Muscle of arm (tissue), 12 donors: ENCODE measurements around the gene ZNF768. TPM values are rescaled to one million over a fixed set of nuclear protein-coding genes. Genes with fewer than 3 reads are reported as not detected.
"Not testable (repeated sequence)": the region's sequence is repeated elsewhere in the genome, so short reads cannot be mapped to it uniquely, and the experiment has no call there.

Experiments used
- DNase-seq: peaks from one replicate; pipeline ENCODE4 v3.0.0-alpha.2; 2013
- polyA plus RNA-seq, 12 donors: library from polyadenylated mRNA; unstranded; fragments of 120-200 nt; gene quantifications; one replicate each; pipeline ENCODE4 v1.2.1, GENCODE V29; 2013; ENCODE audit not compliant: insufficient read length in 12 of 12

Gene ZNF768
- polyA plus RNA-seq, 12 donors: 19.9 to 32.9 (median 25.7) TPM; not detected in 1

DNA sequence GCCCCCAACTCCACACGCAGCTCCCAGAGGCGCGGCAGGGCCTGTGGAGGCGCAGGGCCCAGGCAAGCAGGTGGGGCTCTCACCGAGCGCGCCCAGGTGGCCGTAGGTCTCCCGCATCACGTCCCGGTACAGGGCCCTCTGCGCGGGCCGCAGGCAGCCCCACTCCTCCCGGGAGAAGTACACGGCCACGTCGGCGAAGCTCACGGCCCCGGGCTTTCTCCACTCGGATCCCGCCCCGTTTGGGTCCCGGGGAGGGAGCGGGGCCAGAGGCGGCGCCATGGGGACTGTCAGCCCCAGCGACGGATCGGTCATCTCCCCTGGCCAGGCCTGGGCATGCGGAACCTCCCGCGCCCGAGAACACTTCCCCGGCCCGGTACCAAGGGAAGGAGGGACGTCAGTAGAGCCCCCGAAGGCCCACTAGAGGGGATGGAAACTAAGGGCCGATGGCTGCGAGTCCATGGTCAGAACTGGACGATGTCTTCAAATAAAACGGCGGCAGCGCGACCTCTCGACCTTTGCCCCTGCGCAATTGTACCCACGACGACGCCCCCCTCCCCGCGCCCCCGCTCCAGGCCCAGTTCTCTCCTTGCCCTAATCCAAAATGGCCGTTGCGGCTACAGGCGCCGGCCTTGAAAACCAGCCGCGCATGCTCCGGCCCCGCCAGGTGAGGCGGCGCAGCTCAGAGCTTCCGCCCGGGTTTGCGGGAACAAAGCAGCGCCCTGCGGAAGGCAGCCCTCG is 8.2 kb upstream of the ZNF768 start, which contains the start of gene ZNF747:
Gene ZNF747, minus strand, starts transcription at position 491 of the 738 bp plus-strand sequence. Its CDS starts 179 bp downstream, at position 312.
- peak; percentile 93 for DNase-seq

DNA sequence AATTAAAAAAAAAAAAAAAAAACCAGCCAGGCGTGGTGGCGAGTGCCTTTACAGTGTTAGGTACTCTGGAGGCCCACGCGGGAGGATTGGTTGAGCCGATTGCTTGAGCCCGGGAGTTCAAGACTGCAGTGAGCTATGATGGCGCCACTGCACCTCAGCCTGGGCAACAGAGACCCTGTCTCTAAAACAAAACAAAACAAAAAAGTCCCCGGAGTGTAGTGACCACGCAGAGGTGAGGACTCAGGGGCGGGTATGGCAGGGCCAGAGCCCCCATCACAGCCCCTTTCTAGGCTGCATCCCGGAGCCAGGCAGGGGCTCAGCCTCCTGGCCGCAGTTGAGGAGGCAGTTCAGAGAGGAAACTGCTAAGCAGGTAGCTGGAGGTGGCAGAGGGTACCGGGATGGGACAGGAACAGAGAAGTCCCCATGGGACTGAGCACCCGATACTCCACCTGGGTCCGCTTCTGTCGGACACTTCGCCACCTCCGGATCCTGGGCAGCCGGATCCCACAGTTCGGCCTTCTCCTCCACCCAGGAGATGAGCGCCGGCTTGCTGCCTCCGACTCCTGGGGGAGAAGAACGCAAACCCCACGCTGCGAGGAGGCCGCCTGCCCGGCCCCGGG is 7.5 kb upstream of the ZNF768 start:
- DNase-seq: no peak

DNA sequence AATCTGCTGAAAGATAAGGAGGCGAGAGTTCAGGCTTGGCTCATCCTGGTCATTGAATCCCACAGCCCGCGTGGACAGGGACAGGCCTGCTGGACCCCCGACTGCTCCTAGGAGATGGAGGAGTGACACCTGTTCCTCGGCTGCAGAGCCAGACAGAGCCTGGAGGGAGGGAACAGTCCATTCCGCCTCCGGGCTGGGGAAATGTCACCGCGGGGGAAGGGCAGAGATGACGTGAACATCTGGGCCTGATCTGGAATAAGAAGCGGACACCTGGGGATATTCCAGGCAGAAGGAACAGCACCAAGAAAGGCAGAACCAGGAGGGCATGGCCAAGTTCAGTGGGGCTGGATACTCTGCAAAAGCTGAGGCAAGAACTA is 6.8 kb upstream of the ZNF768 start:
- DNase-seq: no peak

DNA sequence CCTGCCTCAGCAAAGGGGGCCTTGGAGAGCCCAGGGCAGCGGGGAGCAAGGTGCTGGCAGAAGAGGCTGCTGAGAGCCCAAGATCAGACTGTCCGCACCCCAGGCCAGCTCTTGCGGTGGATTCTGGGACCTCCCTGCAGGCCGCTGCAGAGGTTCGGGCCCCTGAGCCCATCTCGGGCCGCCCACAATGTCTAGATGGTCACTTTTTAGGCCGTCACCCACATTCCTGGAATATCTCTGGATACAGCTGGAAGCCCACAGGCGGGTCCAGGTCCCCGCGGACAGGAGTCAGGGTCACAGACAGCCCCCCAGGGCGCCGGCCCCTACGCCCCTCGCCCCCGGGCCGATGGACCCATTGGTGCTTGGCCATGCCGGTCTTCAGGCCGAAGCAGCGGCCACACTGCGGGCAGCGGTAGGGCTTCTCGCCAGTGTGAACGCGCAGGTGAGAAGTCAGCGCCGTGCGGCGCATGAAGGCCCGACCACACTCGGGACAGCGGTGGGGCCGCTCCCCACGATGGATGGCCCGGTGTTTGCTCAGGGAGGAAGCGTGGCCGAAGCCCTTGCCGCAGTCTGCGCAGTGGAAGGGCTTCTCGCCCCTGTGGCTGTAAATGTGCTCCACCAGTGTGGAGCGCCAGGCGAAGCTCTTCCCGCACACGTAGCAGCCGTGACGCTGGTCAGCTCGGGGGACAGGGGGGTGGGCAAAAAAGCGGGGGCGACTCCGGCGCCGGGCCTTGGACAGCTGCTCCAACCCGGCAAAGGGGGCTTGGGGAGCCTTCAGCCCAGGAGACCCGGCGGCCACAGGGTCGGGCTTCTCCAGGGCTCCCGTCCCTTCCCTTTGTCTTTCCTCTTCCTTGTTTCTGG is 6.1 kb upstream of the ZNF768 start:
- no peak for DNase-seq

DNA sequence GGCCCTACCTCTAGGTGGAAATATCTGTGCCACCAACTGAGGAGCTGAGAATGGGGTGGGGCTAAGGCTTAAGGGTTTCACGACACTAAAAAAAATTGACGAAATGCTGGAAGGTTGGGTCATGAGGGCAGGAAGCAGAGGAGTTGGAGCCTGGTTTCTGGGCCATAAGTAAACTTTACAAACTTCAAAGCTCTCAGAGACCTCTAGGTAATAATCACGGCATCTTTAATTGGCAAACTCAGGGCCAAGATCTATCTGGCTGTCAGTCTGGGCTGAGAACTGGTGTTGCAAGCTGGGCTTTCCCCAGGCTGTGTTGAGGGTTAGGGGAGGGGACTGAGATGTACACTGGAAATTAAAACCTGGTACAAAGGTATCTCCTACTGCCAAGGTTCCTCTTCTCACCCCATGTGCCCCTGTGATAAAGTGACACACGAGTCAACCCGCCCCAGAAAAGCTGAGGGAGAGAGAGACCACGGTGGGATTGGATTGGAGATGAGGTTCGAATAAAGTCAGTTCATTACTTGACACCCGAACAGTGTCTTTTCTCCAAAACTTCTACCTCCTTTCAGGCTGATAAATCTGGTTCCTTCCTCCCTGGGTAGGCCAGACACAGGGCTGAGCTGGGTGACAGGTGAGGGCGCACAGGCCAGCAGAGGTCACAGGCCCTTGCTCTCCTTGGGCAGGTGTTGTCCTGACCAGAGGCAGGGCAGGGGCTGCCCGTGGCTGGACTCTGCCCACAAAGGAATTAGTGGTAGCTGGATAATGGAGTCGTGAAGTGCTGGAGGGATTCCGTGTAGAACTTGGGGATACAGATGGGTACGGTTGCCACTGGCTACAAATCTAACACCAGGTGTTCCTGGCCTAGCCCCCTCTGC is 4.0 kb upstream of the ZNF768 start:
- no peak for DNase-seq

DNA sequence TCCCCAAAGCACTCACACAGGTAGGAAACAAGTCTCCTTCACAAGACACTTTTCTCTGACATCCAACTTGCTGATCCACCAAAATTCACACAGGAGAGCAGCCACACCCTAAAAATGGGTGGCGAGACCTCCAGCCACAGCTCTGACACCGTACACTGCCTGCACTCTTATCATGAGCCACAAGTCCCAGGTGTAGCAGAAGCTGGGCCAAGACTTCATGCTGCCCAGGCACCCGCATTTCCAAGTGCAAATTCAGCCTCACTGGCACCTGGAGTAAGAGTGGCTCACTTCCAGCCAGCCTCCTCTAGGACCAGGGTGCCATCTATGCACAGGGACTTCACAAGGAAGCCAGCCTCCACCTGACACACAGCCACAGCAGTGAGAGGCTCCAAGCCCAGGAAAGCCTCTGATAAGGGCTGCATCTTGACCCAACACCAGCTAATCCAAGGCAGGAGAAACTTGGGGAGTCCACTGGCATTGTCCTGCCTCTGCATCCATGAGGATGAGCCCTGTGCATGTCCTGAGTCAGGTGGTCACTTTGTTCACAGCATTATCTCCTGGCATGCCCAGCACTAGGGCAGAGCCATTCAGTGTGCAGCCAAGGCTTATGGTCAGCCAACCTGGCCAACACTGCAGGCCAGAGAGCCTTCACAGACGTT is 2.6 kb upstream of the ZNF768 start:
- no peak for DNase-seq

DNA sequence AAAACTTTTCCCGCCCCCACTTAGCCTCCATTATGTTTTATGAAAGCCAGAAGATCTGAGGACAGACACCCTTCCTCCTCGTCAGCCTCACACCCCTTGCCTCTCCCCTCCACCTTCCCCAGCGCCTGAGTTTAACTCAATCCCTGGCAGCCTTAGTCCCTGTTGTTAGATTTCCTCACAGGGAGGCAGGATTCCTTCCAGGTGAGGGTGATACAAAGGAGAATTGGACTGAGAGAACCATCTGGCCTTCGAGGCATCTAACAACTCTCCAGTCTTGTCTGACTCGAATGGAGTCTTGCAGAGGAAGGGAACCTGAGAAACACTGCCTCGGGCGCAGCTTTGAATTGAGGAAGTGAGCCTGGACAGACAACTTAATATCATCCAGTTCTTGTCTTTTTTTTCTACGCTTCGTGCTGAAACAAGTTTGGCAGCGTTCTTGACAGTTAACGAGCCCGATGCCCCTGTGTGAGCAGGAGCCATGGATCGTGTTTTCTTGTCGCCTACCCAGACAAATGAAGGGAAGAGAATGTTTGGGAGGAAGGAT is 1.3 kb upstream of the ZNF768 start:
- no peak for DNase-seq

DNA sequence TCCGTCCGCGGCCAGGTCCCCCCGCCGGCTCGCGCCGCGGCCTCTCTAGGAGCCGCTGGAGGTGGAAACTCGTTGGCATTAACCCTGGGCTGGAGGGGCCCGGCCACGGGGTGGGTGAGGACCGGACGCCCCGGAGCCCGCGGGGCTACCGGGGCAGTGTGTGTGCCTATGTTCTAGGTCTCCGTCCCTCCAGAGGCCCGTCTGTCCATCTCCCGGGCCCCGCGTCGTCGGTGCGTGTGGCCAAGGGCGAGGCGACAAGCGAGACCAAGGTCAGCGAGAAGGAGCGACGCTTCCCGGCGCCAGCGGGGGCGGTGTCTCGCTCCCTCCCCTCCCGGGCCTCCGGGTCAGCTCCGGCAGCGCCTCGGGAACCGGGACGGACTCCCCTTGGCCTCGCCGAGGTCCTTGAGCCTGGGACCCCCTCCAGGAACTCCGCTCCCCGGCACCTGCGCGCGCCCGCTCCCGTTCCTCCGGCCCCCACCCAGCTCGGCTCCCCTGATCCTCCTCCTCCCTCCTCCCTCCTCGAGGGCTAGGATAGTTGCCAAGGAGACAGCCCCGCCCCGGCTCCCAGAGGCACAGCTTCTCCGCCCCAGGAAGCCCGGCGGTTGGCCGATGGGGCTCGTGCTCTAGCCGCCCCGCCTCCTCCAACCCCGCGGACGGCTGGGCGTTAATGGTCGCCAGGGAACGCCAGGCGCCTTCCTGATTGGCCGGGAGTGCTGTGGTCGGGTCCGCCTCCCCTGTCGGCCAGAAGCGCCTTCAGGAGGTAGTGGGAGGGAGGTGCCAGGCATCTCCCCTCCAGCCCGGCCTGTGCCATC is 663 bp upstream of the ZNF768 start:
- peak; percentile 98 for DNase-seq

DNA sequence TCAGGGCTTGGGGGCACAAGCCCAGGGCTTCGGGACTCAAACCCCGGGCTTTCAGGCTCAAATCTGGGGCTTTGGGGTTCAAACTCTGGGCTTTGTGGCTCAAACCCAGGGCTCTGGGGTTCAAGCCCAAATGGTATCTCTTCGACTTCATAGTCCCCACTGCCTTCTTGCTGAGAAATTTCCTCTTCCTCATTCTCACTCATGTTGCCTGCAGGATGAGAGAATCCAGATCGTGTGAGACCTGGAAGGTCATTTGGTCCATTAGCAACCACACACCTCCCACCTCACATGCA is 576 bp downstream of the ZNF768 start:
- DNase-seq: no peak

DNA sequence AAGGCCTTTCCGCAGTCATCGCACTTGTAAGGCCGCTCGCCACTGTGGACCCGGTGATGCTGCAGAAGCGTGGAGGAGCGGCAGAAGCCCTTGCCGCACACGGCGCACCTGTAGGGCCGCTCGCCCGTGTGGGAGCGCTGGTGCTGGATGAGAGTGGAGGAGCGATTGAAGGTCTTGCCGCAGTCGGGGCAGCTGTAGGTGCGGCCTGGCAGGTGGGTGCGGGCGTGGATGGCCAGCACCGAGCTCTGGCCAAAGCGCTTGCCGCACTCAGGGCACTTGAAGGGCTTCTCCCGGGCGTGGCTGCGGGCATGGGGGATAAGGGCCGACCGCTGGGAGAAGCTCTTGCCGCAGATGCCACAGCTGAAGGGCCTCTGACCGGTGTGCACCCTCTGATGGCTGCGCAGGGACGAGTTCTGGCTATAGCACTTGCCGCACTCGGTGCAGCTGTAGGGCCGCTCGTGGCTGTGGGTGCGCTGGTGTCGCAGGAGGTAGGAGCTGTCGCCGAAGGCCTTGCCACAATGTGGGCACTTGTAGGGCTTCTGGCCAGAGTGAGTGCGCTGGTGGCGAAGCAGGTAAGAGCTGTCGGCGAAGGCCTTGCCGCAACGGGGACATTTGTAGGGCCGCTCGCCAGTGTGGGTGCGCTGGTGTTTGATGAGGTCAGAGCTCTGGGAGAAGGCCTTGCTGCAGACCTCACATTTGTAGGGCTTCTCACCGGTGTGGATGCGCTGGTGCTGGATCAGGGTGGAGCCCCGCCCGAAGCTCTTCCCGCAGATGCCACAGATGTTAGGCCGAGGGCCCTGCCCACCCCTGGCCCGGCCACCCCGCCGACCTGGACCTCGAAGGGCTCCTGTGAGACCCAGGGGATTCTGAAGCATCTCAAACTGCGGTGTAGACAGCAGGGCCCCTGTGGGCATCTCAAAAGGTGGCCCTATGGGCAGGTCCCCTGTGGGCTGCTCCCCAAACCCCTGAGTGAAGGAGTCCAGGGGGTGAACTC is 1.5 kb downstream of the ZNF768 start:
- no peak for DNase-seq

DNA sequence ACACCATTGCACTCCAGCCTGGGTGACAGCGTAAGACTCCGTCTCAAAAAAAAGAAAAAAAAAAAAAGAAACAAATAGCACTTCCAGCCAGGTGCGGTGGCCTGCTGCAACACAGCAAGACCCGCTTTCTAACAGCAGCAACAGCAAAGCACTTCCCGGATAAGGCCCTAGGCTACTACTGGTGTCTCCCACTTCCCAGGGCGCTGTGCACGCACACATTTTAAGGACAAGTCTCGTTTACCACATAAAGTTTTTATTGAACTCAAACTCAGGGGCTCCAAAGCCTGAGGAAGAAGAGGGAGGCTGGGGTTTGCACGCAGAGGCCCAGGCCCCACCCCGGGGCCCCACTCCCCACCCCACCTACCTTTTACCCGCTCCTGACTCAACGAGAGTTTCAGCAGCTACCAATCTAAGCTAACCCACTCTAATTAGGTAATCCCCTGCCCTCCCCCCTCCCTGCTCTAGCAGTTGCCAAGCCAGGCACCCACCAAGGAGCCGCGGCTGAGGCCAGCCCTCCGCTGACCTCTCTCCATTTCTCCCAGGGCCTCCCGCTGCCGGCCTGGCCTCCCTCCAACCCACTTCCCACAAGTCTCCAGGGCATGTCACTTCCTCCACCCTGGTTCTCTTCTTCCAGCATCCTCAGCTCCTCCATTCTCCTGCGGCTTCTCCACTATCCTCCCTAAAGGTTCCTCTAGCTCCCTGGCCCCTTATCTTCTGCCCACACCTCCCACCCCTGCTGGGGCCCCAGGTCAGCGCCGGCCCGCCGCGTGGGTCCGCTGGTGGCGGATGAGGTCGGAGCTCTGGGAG is 2.4 kb downstream of the ZNF768 start:
- DNase-seq: no peak

DNA sequence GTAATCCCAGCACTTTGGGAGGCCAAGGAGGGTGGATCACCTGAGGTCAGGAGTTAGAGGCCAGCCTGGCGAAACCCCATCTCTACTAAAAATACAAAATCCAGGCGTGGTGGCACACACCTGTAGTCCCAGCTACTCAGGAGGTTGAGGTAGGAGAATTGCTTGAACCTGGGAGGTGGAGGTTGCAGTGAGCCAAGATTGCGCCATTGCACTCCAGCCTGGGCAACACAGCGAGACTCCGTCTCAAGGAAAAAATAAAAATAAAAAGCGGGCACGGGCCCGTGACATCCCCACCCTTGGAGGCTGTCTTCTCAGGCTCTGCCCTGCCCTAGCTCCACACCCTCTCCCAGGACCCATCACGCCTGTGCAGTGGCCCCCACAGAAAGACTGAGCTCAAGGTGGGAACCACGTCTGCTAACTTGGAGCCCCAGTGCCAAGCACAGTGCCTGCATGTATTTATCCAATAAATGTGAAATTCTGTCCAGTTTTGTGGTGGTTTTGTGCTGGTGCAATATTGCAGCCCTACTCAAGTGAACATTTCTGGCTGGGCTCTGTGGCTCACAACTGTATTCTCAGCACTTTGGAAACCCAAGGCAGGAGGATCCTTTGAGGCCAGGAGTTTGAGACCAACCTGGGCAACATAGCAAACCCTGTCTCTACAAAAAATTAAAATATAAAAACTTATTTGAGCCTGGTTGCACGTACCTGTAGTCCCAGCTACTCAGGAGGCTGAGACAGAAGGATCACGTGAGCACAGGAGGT is 3.5 kb downstream of the ZNF768 start:
- not testable (repeated sequence) for DNase-seq

DNA sequence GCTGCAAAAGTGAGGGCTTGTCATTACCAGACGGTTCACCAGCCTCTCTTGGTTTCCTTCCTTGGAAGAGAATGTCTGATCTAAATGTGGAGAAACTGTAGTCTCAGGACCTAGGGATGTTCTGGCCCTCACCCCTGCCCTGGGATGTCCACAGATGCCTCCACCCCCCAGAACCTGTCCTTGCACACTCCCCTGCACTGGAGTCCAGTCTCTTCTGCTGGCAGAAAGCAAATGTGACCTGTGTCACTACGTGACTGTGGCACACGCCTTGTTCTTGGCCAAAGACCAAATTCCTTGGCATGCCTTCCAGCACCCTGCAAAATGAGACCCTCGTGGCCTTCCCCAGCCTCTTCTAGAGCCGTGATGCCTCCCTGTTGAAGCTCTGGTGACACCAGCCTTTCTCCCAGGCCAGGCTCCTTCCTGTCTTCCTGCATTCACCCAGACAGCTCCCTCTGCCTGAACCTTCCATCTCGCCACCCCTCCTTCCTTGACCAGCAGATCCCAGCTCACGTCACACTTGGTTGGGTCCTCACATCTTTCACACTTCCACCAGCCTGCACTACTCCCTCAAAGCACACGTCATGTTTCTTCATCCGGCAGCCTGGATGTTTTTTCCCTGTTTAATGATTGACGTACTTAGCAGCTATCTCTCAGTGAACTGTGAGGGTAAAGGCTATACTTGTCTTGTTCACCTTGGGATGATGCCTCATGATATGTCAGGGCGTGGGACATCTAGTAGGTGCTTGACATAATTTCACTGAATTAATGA is 4.3 kb downstream of the ZNF768 start:
- no peak for DNase-seq

DNA sequence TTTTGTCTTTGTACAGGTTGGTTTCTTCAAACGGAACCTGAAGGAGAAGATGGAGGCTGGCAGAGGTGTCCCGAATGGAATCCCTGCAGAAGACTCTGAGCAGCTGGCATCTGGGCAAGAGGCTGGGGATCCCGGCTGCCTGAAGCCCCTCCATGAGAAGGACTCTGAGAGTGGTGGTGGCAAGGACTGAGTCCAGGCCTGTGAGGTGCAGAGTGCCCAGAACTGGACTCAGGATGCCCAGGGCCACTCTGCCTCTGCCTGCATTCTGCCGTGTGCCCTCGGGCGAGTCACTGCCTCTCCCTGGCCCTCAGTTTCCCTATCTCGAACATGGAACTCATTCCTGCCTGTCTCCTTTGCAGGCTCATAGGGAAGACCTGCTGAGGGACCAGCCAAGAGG is 4.9 kb downstream of the ZNF768 start:
- DNase-seq: no peak

DNA sequence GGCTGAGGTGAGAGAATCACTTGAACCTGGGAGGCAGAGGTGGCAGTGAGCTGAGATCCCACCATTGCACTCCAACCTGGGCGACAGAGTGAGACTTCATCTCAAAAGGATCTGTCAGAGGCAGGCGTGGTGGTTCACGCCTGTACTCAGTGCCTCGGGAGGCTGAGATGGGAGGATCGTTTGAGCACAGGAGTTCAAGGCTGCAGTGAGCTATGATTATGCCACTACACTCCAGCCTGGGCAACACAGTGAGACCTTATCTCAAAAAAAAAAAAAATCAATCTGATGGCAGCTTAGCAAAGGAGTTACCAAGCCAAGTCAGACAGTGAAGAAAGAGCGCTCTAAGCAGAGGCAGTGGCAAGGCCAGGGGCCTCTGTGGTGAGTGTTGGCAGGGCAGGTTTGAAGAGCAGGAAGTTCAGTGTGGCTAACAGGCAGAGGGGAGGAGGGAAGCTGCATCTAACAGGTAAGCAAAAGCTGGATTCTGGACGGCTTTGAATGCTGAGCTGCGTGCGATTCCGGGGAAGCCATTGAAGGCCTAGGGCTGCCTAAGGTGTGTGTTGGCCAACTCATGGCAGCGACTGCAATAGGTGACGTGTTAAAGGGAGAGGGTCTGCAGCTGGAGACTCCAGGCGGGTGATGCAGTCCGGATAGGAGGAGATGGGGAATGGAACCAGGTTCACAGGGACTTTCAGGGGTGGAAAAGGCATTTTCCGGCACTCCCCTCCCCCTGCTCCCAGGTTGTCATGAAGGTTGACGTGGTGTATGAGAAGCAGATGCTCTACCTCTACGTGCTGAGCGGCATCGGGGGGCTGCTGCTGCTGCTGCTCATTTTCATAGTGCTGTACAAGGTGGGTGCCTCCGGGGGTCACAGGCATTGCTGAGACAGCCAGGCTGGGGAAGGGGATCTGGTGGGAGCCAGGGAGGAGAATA is 7.0 kb downstream of the ZNF768 start:
- DNase-seq: no peak
